AG04449 (cell line): ENCODE results near the gene DCTN2.

Source experiments
- CTCF ChIA-PET: fragments of 350-600 bp; formaldehyde crosslinking; extraction: SDS; loops from one replicate; lab custom pipeline; 2021; ENCODE audit warnings: antibody characterized with exemption; lab: Yijun Ruan, JAX
- POLR2A ChIA-PET: fragments of 400-600, 350-600 bp; formaldehyde crosslinking; extraction: SDS; loops from one replicate; lab custom pipeline; 2020; ENCODE audit warnings: antibody characterized with exemption, inconsistent platforms; lab: Yijun Ruan, JAX
- DNase-seq: peaks from one replicate; pipeline ENCODE4 v3.0.0-alpha.2; 2010; ENCODE audit warnings: low read depth, low spot score
- H3K4me3 ChIP-seq: 2 replicates; pipeline ENCODE4 v1.5.1; 2011; ENCODE audit warnings: low read depth, mild to moderate bottlenecking, control low read depth, low read length
- CTCF ChIP-seq: IDR thresholded peaks from one replicate; pipeline ENCODE4 v1.5.1; 2011; ENCODE audit warnings: mild to moderate bottlenecking, moderate library complexity, low read length, control low read depth, inconsistent platforms; ENCODE audit not compliant: insufficient read depth; ENCODE audit errors: missing control alignments

DCTN2 gene

GRCh38 chr12:57485695-57486094 lies 61.3 kb downstream of the DCTN2 start:
- ChIA-PET POLR2A (no interaction called here), CTCF (interaction anchor here (1.0 to 20.7 kb wide), 3 partner anchors 24 to 271 kb away, joined by 5 to 321 read pairs (median 5); partner anchors contain the start of gene GLI1)
- H3K4me3 ChIP-seq = no peak overlapping the region
- DNase-seq = no peak
- TF ChIP-seq CTCF = no peak

- TF ChIP-seq CTCF = no peak
- ChIA-PET POLR2A (no interaction called here), CTCF (interaction anchor here (20.7 kb wide), 1 partner anchor 22 kb away, joined by 321 read pairs; the partner anchor contains the start of gene GLI1)
- DNase-seq = peak; percentile 49
- no peak overlapping the region for H3K4me3 ChIP-seq
These were observed 63.5 kb downstream of the DCTN2 start for GRCh38 chr12:57483466-57483865.

GRCh38 chr12:57481671-57482070 lies 65.3 kb downstream of the DCTN2 start:
- TF ChIP-seq CTCF = no peak
- ChIA-PET POLR2A (no interaction called here), CTCF (interaction anchor here (1.6 to 20.7 kb wide), 2 partner anchors 10 to 20 kb away, joined by 7 to 321 read pairs; partner anchors contain the start of gene GLI1)
- DNase-seq = no peak
- H3K4me3 ChIP-seq = no peak overlapping the region
